ENCODE measurements around the gene MSRB1.

- TF ChIP-seq CTCF (IDR thresholded peaks at IDR 0.05; ENCODE audit: low read depth, low read length, poor library complexity, severe bottlenecking) (no peak), EZH2phosphoT487 (IDR thresholded peaks at IDR 0.05; ENCODE audit: borderline replicate concordance, low read length) (no peak)
Measured at GRCh38 chr16:1933097-1933661, 9.8 kb downstream of the MSRB1 start.

All from DOHH2 (cell line).